H9 (cell line): ENCODE measurements around the gene HAUS1. TPM values are rescaled to one million over a fixed set of nuclear protein-coding genes. Genes with fewer than 3 reads are reported as not detected.

Source experiments
- DNase-seq: peaks from one replicate; pipeline ENCODE4 v3.0.0-alpha.2; 2017
- H2AFZ ChIP-seq: one replicate; pipeline ENCODE4 v1.6.1; 2013; ENCODE audit warnings: mild to moderate bottlenecking, low read length, control low read depth, moderate library complexity
- H2AK5ac ChIP-seq: 2 replicates; pipeline ENCODE4 v1.6.1; 2013; ENCODE audit warnings: low read length, control low read depth, mixed read lengths; ENCODE audit not compliant: insufficient read length
- H2BK120ac ChIP-seq: one replicate; pipeline ENCODE4 v1.6.1; 2013; ENCODE audit warnings: low read depth, mild to moderate bottlenecking, low read length, control low read depth, inconsistent platforms; ENCODE audit not compliant: poor library complexity, severe bottlenecking
- H2BK12ac ChIP-seq: 2 replicates; pipeline ENCODE4 v1.6.1; 2013; ENCODE audit warnings: low read length, control low read depth, mixed read lengths, low read depth; ENCODE audit not compliant: insufficient read length
- H2BK15ac ChIP-seq: 2 replicates; pipeline ENCODE4 v1.6.1; 2013; ENCODE audit warnings: low read depth, low read length, control low read depth
- H2BK20ac ChIP-seq: one replicate; pipeline ENCODE4 v1.6.1; 2013; ENCODE audit warnings: low read depth, mild to moderate bottlenecking, low read length, control low read depth, inconsistent platforms; ENCODE audit not compliant: poor library complexity, severe bottlenecking
- H2BK5ac ChIP-seq: 2 replicates; pipeline ENCODE4 v1.6.1; 2013; ENCODE audit warnings: low read length, control low read depth, mixed read lengths; ENCODE audit not compliant: insufficient read length
- H3K14ac ChIP-seq: 2 replicates; pipeline ENCODE4 v1.6.1; 2013; ENCODE audit warnings: low read length, control low read depth; ENCODE audit not compliant: insufficient read depth
- H3K18ac ChIP-seq: 2 replicates; pipeline ENCODE4 v1.6.1; 2013; ENCODE audit warnings: low read depth, mild to moderate bottlenecking, mixed read lengths, low read length, control low read depth; ENCODE audit not compliant: insufficient read length
- H3K23ac ChIP-seq: 2 replicates; pipeline ENCODE4 v1.6.1; 2013; ENCODE audit warnings: low read length, control low read depth, mixed read lengths, low read depth; ENCODE audit not compliant: insufficient read length
- H3K23me2 ChIP-seq: 2 replicates; pipeline ENCODE4 v1.6.1; 2013; ENCODE audit warnings: low read depth, mild to moderate bottlenecking, mixed read lengths, low read length, control low read depth; ENCODE audit not compliant: insufficient read length, poor library complexity, severe bottlenecking
- H3K27ac ChIP-seq: 2 replicates; pipeline ENCODE4 v1.5.1; 2013; ENCODE audit warnings: low read length, control low read depth, mixed read lengths, low read depth; ENCODE audit not compliant: insufficient read length
- H3K27me3 ChIP-seq: 2 replicates; pipeline ENCODE4 v1.6.1; 2013; ENCODE audit warnings: low read length, control low read depth, inconsistent platforms; ENCODE audit not compliant: insufficient read depth
- H3K4ac ChIP-seq: 2 replicates; pipeline ENCODE4 v1.6.1; 2013; ENCODE audit warnings: low read depth, mild to moderate bottlenecking, control low read depth, inconsistent platforms, low read length, moderate library complexity
- H3K4me1 ChIP-seq: 2 replicates; pipeline ENCODE4 v1.6.1; 2013; ENCODE audit warnings: low read length, control low read depth, inconsistent platforms; ENCODE audit not compliant: insufficient read depth
- H3K4me2 ChIP-seq: 2 replicates; pipeline ENCODE4 v1.6.1; 2013; ENCODE audit warnings: low read length, control low read depth, mixed read lengths; ENCODE audit not compliant: insufficient read length, insufficient read depth
- H3K56ac ChIP-seq: 2 replicates; pipeline ENCODE4 v1.6.1; 2013; ENCODE audit warnings: low read depth, mild to moderate bottlenecking, mixed read lengths, low read length, control low read depth; ENCODE audit not compliant: insufficient read length
- H3K79me1 ChIP-seq: 2 replicates; pipeline ENCODE4 v1.6.1; 2013; ENCODE audit warnings: low read depth, mild to moderate bottlenecking, moderate library complexity, low read length, control low read depth, inconsistent platforms; ENCODE audit not compliant: insufficient read depth, poor library complexity, severe bottlenecking
- H3K79me2 ChIP-seq: 2 replicates; pipeline ENCODE4 v1.6.1; 2013; ENCODE audit warnings: low read length, control low read depth, inconsistent platforms; ENCODE audit not compliant: insufficient read depth
- H3K9ac ChIP-seq: 2 replicates; pipeline ENCODE4 v1.6.1; 2013; ENCODE audit warnings: low read length, control low read depth, mixed read lengths; ENCODE audit not compliant: insufficient read length; ENCODE audit errors: extremely low read depth
- H3K9me3 ChIP-seq: one replicate; pipeline ENCODE4 v1.6.1; 2013; ENCODE audit warnings: low read depth, low read length, inconsistent platforms; ENCODE audit not compliant: control insufficient read depth
- H3T11ph ChIP-seq: one replicate; pipeline ENCODE4 v1.6.1; 2013; ENCODE audit warnings: mild to moderate bottlenecking, low read length, control low read depth, inconsistent platforms
- H4K20me1 ChIP-seq: one replicate; pipeline ENCODE4 v1.6.1; 2013; ENCODE audit not compliant: control insufficient read depth, insufficient read length, insufficient read depth
- H4K5ac ChIP-seq: 2 replicates; pipeline ENCODE4 v1.6.1; 2013; ENCODE audit warnings: low read depth, mild to moderate bottlenecking, mixed read lengths, low read length, control low read depth; ENCODE audit not compliant: insufficient read length
- H4K8ac ChIP-seq: replicated peaks from 2 replicates; pipeline ENCODE4 v1.6.1; 2013; ENCODE audit warnings: low read length, control low read depth, mixed read lengths, low read depth; ENCODE audit not compliant: insufficient read length
- H4K91ac ChIP-seq: 2 replicates; pipeline ENCODE4 v1.6.1; 2013; ENCODE audit warnings: low read depth, mild to moderate bottlenecking, moderate library complexity, mixed read lengths, low read length, control low read depth; ENCODE audit not compliant: insufficient read length
- H3K27ac Mint-ChIP-seq, 3 experiments: 2 replicates in 2 of 3; 3 replicates in 1 of 3; pipeline ENCODE4 v1.8.0; 2020 to 2021; ENCODE audit warnings: mixed read lengths in 3 of 3, mild to moderate bottlenecking in 1 of 3, moderate library complexity in 1 of 3
- H3K27me3 Mint-ChIP-seq: 2 replicates; pipeline ENCODE4 v1.8.0; 2021; ENCODE audit warnings: low read depth, mild to moderate bottlenecking, moderate library complexity, mixed read lengths
- H3K36me3 Mint-ChIP-seq, 3 experiments: 2 replicates in 2 of 3; 3 replicates in 1 of 3; pipeline ENCODE4 v1.8.0; 2020 to 2021; ENCODE audit warnings: low read depth in 3 of 3, mixed read lengths in 3 of 3; ENCODE audit not compliant: insufficient read depth in 1 of 3
- H3K4me1 Mint-ChIP-seq, 2 experiments: 2 replicates each; pipeline ENCODE4 v1.8.0; 2020; ENCODE audit warnings: mixed read lengths in 2 of 2
- H3K4me3 Mint-ChIP-seq, 2 experiments: 2 replicates in 1 of 2; 3 replicates in 1 of 2; pipeline ENCODE4 v1.8.0; 2020 to 2021; ENCODE audit warnings: mild to moderate bottlenecking in 2 of 2, mixed read lengths in 2 of 2, moderate library complexity in 1 of 2
- H3K9me3 Mint-ChIP-seq, 2 experiments: 2 replicates in 1 of 2; 3 replicates in 1 of 2; pipeline ENCODE4 v1.8.0; 2020; ENCODE audit warnings: mild to moderate bottlenecking in 2 of 2, mixed read lengths in 2 of 2, moderate library complexity in 1 of 2
- CTCF ChIP-seq: fragments of 200-600 bp; sonication (generic); conservative IDR thresholded peaks from 3 replicates; pipeline ENCODE4 v1.8.0; 2021; ENCODE audit warnings: antibody characterized with exemption, mild to moderate bottlenecking
- WGBS: extraction: QIAGEN DNeasy Blood & Tissue Kit; methylation state at CpG from one replicate; pipeline ENCODE4 v1.1.7; 2013; ENCODE audit warnings: missing lambda C conversion rate, low lambda C conversion rate, mixed read lengths; ENCODE audit not compliant: insufficient read length; ENCODE audit errors: extremely low coverage; 5-methylcytosine and 5-hydroxymethylcytosine counted together
- total RNA-seq: library from RNA; stranded (reverse); gene quantifications from 2 replicates; pipeline ENCODE4 v1.2.1, GENCODE V29; 2021

HAUS1 gene
- total RNA-seq, 1 experiment from 2014 or later = 87.0 TPM

- Histone ChIP-seq H4K91ac (no peak overlapping the region), H3K23me2 (peaks cover 8% of the 10 kb centered on the region), H2AFZ (no peak overlapping the region), H3K79me2 (peaks cover 9% of the 10 kb centered on the region; the same call in 1 of the 2 replicates), H2BK5ac (no peak overlapping the region), H4K8ac (no peak overlapping the region), H3K56ac (no peak overlapping the region), H3K4me1 (no peaks in the 10 kb centered on the region), H2BK20ac (no peak overlapping the region), H2BK12ac (no peak overlapping the region), H3K18ac (no peak overlapping the region), H3K4me2 (no peak overlapping the region), H3K9me3 (no peaks in the 10 kb centered on the region), H3K9ac (no peak overlapping the region), H2BK120ac (no peak overlapping the region), H4K5ac (no peak overlapping the region), H3T11ph (no peak overlapping the region), H3K79me1 (peaks cover 6% of the 10 kb centered on the region), H3K27me3 (no peaks in the 10 kb centered on the region), H3K23ac (no peak overlapping the region), H3K4ac (no peak overlapping the region), H2BK15ac (no peak overlapping the region), H3K27ac (no peak overlapping the region), H2AK5ac (no peak overlapping the region), H4K20me1 (no peaks in the 10 kb centered on the region), H3K14ac (no peak overlapping the region)
- DNase-seq = no peak
- H3K36me3 Mint-ChIP-seq = peaks cover 0 to 11% (median 2%) of the 10 kb centered on the region in 3 experiments; a peak in 4 of 7 replicates
- no peak overlapping the region; a peak in 1 of 5 replicates for H3K4me3 Mint-ChIP-seq
- no peaks in the 10 kb centered on the region for H3K27me3 Mint-ChIP-seq
- H3K4me1 Mint-ChIP-seq = peaks cover 11 to 19% of the 10 kb centered on the region in 2 experiments
- H3K27ac Mint-ChIP-seq = no peak overlapping the region
- H3K9me3 Mint-ChIP-seq = no peaks in the 10 kb centered on the region; a peak in 1 of 5 replicates
- TF ChIP-seq CTCF = no peak
- no CpG with 5 or more reads among the region's 3 CpGs for WGBS
Observed at GRCh38 chr18:46176001-46176400, 71.8 kb downstream of the HAUS1 start.

Other genes starting within 250 kb of the HAUS1 start
- 15.7 and 16.1 TPM in 2 replicates for gene EPG5, start 137.1 kb upstream of the HAUS1 start, total RNA-seq
- 3.3 and 3.6 TPM in 2 replicates for gene PSTPIP2, start 32.1 kb upstream of the HAUS1 start, total RNA-seq
- 625 and 626 TPM in 2 replicates for gene ATP5F1A, start 6.1 kb upstream of the HAUS1 start, total RNA-seq